ENCODE results near the gene C14orf119.

DNA sequence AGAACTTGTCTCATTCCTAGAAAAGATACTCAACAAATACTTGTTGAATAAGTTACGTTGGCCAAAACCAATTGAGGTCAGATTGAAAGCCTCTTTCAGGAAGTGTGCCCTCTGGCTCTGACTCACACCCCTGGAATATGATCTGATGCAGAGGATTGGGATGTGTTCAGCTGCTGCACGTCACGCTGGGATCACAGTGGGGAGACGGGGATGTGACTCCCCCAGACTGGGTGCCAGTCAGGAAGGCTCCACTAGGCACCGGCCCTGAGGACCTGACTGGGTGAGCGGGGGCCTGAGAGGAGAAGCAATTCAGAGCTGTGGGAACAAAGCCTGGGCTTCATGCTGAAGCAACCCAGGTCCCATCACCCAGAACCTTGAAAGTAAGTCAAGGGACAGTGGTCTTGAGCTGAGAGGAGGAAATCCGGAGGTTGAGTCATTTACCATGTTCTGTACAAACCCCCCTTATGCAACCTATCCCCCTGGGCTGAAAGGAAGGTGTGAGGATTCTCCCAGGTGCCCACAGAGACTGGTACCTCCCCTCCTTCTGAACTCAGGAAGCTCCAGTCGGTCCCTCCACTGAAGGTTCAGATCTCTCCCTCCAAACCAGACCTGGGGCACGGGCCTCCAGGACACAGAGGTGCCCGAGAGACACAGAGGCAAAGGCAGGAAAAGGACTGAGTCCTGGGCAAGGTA lies 19.9 kb downstream of the C14orf119 start:
- TF ChIP-seq, protein P1, sequence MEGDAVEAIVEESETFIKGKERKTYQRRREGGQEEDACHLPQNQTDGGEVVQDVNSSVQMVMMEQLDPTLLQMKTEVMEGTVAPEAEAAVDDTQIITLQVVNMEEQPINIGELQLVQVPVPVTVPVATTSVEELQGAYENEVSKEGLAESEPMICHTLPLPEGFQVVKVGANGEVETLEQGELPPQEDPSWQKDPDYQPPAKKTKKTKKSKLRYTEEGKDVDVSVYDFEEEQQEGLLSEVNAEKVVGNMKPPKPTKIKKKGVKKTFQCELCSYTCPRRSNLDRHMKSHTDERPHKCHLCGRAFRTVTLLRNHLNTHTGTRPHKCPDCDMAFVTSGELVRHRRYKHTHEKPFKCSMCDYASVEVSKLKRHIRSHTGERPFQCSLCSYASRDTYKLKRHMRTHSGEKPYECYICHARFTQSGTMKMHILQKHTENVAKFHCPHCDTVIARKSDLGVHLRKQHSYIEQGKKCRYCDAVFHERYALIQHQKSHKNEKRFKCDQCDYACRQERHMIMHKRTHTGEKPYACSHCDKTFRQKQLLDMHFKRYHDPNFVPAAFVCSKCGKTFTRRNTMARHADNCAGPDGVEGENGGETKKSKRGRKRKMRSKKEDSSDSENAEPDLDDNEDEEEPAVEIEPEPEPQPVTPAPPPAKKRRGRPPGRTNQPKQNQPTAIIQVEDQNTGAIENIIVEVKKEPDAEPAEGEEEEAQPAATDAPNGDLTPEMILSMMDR (IDR thresholded peaks at IDR 0.05) = no peak
- TF ChIP-seq POLR2A (IDR thresholded peaks at IDR 0.05) = no peak
